ENCODE data around the gene CCR8.

CCR8 gene, protein sequence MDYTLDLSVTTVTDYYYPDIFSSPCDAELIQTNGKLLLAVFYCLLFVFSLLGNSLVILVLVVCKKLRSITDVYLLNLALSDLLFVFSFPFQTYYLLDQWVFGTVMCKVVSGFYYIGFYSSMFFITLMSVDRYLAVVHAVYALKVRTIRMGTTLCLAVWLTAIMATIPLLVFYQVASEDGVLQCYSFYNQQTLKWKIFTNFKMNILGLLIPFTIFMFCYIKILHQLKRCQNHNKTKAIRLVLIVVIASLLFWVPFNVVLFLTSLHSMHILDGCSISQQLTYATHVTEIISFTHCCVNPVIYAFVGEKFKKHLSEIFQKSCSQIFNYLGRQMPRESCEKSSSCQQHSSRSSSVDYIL

DNA sequence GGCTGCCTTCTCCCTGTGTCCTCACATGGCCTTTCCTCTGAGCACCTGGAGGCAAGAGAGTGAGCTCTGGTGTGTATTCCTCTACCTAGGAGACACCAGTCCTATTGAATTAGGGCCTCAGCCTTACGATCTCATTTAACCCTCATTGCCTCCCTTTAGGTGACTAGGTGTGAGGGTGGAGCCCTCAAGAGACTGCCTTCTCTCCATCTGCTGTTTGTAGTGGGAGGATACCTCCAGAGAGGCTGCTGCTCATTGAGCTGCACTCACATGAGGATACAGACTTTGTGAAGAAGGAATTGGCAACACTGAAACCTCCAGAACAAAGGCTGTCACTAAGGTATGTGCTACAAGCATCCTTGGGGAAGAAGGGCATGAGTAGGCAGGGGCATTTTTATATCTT, at the start of gene CCR8:
Gene CCR8 (plus strand): TSS at position 217 of the 400 bp plus-strand sequence. CDS start 2,623 bp downstream, outside the sequence.
- no peak for DNase-seq

DNA sequence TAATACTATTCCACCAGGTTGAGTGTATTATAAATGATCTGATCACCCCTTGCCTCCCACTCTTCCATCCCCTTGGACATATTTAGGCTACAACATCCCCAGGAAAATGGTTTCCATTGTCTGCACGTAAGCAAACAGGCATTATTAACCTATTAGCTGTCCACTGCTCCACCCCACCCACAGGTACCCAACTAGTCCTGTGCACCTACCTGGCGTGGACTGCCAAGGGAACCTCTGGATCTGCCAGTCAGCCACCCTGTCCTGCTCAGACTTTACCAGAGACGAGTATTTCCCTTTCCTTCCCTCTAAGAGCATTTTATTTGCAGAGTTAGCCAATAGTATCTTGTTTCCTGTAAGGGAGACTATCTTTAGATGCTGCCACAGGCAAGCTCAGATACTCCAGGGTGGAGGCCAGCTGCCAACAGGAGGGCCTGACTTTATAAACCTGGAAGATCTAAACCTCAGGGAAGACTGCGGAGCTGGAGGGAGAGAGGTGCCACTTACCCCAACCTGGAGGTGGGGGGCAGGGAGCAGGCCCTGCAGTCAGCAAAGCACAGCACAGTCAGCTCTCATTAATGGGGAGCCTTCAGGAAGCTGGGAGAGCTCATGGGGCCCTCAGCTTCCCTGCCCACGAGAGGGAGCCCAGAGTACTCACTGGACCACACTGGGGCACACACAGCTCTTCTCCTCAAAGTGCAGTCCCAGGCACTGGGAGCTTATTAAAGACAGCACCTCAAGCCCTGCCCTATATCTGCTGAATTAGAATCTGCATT, 49.6 kb upstream of the CCR8 start, which contains the start of gene CX3CR1:
Gene CX3CR1 (minus strand): TSS at position 292 of the 773 bp plus-strand sequence. CDS start 13,527 bp downstream, outside the sequence.
- DNase-seq = no peak

DNA sequence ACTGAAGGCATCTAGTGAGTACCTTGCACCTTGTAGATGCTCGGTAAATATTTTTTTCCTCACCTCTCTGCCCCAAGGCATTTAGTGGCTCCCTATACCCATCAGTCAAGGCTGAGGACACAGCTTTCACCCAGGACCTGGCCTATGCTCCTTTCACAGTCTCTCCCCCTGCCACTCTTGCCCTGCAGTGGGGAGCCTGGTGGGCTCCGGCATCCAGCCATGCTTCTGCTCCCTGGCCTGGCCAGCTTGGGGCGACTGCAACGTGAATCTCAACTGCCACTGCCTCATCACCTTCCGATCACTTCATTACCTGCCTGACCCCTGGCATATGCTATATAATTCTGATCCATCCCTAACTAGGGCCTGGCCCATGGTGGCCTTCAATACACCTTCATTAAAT, 48.9 kb upstream of the CCR8 start:
- DNase-seq = no peak

DNA sequence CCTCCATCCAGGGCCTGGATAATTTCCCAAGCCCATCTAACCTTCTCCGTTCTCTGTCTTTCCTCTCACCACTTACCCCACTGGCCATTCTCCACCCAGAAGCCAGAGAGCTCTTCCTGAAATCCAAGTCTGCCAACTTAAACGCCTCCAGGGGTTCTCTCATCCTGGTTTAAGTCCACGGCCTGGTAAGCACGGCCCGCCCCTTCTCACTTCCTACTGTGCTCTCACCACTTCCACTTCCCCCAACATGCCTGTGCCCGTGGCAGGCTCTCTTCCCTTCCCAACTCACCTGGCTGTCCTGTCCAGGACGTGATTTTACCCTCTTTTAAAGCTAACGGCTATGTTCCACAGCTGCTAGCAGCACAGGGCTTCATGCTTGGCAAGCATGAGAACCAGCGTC, 48.0 kb upstream of the CCR8 start:
- no peak for DNase-seq

DNA sequence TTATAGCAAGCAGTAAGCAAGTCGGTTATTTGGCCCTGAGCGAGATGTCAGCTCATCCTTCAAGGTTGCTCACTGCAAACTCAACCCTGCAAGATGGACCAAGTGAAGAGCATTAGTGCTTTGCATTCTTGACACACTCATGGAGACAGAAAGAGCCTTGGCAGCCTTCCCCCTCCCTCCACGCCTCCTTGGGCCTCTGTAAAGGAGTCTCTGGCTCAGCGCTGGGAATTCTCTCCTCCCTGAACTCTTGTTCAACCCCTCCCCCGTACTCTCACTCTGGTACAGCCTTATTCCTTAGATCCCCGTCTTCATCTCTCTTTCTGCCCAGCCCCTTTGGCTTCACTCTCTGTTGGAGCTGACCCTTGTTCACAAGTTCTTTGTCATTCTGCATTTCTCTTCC, 47.5 kb upstream of the CCR8 start:
- no peak for DNase-seq

DNA sequence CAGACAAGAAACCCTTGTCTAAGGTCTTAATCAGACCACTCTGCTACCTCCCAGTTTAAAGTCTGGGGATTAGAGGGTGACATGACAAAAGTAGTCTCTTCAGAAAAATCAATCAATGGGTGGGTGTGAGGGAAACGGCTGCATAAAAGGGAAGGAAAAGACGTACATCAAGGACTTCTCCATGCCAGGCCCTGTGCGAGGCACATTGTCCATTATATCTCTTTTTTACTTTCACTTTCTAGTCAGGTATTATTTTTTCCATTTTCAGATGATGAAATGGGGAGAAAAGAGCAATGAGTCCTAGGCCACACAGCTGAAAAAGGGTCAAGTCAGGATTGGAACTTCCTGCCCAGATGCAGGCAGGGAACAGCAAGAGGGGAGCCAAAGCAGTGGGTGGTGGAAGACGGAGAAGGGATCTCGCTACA, 45.0 kb upstream of the CCR8 start:
- no peak for DNase-seq

DNA sequence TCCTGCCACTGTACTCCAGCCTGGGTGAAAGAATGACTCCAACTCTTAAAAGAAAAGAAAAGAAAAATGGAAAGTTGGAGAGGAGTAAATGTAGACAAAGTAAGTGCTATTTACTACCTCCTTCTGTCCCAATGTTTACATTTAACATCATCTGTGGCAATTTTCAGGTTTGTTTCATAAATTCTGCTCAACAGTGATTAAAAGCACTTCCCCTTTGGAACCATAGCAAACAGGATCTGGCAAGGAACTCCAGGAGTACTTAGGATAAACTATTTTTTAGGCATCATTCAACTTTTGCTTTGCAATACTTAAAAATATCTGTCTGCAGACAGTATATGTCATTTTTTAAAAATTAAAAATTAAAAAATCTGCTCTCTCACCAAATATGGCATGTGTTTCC, 44.2 kb upstream of the CCR8 start:
- no peak for DNase-seq

DNA sequence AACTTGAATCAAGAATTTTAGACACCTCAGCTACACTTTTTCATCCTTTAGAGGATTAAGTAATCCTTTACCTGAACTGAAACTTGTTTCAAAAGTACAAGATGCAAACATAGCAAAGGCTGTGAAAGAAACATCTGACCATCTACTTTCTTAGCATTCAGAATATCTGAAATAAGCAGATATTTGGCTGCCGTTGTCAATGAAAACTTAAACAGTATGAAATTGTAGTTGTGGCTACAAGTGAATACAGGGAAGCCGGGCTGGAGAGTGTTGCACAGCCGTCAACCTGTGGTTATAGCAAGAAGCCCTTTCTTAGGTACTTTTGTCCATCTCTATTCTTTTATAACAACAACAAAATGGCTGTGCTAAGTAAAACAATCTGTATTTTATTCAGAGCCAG, 42.7 kb upstream of the CCR8 start:
- DNase-seq = no peak

DNA sequence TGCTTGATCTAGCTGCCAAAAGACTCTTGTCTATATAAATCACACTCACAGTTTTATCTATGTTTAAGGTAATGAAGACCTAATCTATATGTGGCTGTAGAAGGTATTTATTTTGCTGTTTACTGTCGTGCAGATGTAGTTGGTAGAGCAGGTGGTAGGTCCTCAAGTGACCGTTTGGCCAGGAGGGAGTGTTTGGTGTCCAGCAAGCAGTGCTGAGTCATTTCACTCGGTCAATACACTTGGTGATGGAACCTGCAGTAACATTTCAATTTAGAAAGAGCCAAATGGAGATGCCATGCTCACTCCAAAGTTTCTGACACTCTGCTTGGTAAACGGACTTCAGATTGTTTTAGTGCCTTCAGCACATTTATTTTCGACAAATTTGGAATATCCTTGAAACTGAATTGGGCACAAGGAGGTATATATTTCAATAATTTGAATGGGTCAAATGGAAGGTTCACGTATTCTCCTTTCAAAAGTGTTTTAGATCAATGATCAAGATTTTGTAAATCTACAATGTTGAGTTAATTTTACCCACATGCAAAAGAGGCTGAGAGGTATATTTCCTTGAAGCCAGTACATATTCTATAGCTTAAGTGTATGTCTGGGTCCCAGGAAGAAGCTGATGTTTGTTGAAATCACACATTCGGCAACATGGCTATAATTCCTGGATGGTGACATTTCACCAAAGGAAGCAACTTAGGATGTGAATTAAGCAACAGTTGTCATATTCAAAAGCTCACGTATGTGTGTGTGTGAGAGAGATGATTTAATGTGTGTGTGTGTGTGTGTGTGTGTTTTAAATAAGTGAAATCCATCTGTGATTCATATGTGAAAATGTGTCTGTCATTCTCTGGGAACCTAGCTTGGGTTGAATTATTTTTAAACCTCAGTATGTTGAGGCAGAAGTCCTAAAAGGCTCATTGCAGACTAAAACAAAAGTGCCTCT, 42.0 kb upstream of the CCR8 start:
- DNase-seq = no peak

DNA sequence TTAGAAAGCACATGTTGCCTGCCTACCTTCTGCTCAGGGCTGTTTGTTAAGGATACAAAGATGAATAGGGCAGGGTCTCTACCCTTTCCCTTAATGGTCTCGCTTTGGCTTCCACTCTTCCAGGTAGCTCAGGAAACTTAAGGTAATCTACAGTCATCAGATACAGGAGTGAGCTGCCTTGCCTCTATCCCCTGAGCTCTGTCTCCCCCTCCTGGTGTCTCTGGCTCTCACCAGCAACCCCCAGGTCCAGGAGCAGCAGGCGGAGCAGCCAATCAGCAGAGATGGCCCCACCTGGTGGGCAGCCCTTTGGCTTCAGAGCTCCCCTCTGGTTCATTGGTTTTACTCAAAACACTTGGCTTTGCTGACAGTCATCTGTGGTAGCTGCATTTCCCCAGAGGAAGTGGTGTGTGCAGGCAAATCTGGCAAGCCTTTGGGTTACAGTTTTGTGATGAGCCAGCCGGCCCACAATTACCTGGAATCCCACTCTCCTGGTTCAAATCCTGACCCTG, 41.2 kb upstream of the CCR8 start:
- DNase-seq = peak; percentile 78

DNA sequence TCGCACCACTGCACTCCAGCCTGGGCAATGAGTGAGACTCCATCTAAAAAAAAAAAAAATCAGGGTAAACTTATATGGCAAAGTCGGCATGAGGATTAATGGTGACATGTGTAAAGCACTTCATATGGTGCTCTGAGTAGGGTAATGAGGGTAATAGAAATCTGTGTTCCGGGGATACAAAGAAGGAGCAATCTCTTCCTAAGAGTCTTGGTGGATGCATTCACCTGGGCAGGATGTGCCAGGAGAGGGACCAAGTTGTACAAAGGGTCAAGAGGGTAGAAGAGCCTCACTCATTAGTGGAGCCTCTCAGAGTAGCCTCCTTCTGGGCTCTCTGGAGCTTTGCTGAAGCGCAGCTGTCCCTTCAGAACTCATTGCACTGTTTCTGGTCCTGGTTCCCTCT, 40.4 kb upstream of the CCR8 start:
- no peak for DNase-seq

DNA sequence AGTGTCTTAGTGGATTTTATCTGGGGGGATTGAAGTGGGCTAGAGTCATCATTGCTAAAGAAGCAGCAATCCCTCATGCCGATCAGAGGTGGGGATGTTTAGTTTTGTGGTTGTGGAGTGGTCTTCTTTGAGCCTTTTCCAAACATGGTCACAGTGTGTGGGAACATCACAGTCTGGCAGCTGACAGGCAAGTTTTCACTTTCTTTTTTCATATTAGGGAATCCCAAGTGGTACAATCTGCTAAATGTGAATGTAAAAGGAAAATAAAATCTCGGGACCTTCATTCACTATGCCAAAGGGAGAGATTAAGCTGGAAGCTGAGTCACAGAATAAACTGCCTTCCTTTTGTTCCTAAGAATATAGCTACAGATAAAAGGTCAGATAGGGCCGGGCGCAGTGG, 39.3 kb upstream of the CCR8 start:
- DNase-seq = no peak

DNA sequence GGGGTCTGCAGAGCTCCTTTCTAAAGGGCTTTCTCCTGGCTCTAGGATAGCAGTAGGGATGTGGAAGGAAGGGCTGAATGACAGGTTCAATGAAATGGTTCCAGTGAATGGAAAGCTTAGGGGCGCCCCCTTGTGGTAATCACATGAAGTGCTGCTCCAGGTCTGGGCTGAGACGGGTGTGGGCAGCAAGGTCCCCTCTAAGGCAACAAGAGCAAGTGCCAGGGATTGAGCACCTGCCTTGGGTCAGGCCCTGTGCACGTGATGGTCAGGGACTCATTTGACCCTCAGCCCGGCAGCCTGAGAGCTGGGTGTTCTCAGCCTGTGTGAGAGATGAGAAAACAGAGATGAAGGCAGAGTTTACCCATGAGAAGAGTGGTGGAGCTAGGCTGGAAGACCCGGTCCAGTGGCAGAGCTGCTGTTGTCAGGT, 37.6 kb upstream of the CCR8 start:
- peak; percentile 69 for DNase-seq

DNA sequence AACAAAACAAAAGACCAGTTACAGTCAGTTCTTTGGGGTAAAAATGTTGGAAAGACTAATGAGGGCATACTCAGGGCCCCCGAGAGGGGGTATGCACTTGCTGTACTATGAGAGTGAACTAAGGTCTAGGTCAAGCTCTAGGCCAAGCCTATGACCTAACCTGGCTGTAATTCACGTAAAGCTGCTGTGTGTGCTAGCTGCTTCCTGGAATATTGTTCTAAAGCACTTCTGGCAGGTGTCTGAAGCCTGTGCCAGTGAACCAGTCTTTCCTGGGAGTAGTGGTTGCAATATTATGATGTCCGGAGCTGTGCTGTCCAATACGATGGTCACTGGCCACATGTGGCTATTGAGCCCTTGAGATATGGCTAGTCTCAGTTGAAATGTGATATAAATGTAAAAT, 36.5 kb upstream of the CCR8 start:
- DNase-seq = no peak

DNA sequence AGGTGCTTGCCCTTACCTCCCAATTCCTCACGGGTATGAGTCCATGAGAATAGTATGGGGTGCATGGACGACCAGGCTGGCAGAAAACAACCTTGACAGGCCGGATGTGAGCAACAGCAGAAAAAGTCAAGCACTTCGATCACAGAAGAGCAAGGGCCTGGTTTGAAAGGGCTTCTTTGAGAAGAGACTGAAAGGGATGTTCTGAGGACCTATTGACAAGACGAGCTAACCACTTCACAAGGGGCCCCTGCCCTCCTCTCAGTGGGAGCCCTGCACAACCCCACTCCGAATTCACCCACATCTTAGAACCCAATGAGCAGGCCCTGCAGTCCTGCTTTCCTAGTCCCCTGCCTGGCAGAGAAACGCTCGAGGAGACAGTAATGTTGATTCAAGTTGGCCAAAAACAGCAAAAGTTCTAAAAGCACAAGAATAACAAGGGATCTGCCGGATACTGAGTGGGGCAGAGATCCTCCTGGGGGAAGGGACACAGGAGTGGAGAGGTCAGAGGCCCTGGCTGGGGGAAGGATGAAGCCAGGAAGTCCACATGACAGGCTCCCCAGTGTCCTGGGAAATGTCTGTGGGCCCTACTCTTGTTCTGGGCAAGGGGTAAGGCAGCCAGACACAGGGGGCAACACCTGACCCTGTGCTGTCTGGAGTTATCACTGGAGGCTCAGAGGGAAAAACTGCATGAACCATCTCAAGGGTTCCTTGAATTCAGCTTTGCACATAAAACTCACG, 34.9 kb upstream of the CCR8 start:
- DNase-seq = no peak

DNA sequence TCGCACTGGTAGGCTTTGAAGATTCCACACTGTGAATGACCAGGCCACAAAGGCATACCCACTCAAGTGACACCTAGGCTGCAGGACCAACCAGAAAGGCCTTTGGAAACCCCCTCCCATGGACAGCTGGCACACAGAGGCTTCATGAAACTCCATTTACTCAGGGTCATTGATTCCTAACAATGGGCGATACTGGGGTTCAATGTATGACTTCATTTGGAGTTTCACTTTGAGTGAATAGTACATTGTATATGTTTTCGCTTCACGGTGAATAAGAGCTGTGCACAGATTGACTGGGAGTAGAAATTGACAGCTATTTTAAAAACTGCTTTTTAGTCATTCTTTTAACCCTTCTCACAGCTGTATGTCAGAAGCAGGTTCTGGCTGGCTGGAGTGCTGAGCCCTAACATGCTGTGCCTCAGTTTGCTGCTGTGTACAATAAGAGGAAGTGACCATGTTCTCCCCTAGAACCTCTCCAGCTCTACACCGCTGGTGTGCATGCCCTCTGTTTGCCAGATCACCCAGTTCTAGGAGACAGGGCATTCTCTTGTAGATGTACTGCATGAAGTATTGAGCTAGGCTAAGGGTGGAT, 34.2 kb upstream of the CCR8 start:
- DNase-seq = no peak

DNA sequence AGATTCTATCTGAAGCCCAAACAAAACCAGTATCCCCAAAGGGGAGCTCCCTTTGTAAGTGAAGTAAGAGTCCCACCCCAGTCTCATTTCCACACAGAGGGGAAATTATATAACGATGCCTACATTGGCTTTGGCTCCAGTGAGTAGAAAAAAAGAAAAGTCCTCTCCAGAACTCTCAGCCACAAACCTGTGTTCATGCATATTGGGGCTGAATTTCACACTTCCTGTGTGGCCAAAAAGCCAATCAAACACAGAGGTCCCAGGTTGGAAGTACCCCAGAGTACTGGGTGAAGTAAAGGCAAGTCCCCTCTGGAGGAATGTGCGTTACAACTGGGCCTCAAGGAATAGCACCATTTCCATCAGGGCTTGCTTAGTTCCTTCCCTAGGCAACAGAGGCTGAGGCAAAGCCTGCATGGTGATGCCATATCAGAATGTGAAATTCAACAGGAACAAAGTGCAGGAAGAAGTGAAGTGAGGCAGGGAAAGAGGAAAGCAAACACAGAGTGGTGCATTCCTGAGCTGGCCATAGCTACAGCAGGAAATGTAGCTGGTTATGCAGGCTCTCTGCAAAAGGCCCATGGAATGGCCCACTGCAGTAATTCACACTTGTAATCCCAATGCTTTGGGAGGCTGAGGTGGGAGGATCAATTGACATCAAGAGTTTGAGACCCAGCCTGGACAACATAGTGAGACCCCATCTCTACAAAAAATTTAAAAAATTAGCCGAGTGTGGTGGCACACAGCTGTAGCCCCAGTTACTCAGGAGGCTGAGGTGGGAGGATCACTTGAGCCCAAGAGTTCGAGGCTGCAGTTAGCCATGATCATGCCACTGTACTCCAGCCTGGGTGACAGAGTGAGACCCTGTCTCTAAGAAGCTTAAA, 33.1 kb upstream of the CCR8 start:
- no peak for DNase-seq

DNA sequence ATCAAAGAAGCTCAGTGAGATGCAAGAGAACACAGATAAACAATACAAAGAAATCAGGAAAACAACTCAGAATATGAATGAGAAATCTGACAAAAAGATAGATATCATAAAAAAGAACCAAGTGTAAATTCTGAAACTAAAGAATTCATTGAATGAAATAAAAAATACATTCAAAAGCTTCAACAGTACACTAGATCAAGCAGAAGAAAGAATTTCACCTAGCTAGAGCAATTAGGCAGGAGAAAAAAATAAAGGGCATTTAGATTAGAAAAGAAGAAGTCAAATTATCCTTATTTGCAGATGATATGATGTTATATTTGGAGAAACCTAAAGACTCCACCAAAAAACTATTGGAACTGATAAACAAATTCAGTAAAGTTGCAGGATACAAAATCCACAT, 30.2 kb upstream of the CCR8 start:
- no peak for DNase-seq

DNA sequence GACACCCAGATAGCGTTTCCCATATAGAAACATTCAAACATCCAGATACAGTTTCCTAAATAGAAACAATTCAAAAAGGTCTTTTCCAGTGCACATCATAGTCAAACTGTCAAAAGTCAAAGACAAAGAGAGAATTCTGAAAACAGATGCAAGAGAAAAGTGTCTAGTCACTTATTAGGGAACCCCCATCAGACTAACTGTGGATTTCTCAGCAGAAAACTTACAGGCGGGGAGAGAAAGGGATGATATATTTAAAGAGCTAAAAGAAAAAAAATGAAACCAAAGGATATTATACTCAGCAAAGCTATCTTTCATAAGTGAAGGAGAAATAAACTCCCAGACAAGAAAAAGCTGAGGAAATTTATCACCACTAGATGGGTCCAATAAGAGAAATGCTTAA, 27.3 kb upstream of the CCR8 start:
- no peak for DNase-seq

DNA sequence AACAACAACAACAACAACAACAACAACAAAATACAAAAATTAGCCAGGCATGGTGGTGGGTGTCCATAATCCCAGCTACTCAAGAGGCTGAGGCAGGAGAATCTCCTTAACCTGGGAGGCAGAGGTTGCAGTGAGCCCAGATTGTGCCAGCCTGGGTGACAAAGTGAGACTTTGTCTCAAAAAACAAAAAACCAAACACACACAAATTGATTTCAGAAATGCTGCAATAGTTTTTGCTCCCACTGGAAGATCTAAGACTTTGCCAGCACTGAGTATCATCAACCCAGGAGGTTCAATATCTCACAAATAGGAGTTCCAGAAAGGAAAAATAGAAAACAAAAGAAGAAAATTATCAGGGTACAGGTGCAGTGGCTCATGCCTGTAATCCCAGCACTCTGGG, 16.2 kb upstream of the CCR8 start:
- no peak for DNase-seq

DNA sequence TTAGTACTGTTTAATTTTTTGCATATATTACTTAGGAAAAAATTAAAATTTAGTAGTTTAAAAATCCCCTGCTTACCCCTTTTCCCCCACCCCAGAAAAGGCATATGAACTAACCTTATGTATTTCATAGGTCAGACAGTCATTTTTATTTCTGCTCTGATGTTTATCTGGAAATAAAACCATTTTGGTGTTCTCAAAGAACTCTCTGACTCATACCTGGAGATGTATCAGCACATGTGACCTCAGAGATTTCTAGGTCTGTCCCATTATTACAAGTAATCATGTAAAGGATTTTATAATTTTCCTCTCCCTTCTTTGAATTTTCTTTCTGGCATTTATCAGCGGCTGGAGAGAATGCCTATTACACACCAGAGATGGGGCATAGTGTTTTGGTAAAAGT, 14.1 kb upstream of the CCR8 start:
- no peak for DNase-seq

All from activated naive CD4-positive, alpha-beta T cell treated with anti-CD3 and anti-CD28 coated beads, Interleukin-2, amount 50 U/mL, for 16 hours (primary cell).